T-cell (primary cell): ENCODE measurements around the gene SLC44A2. TPM values are rescaled to one million over a fixed set of nuclear protein-coding genes. Genes with fewer than 3 reads are reported as not detected.

Source experiments
- ATAC-seq, 4 experiments: fragments of 200-7000 bp in 3 of 4; fragments of 150-1000 bp in 1 of 4; cut with Tn5 transposase; replicated peaks in 1 of 4; 1 replicate in 3 of 4; 2 replicates in 1 of 4; pipeline ENCODE4 v1.10.0; 2021; ENCODE audit warnings: moderate library complexity in 3 of 4, mild to moderate bottlenecking in 2 of 4, moderate number of reproducible peaks in 1 of 4
- CTCF ChIA-PET, 2 donors: fragments of 300-600 bp; sonication (Branson Sonifier 250); formaldehyde crosslinking; loops; one replicate each; lab custom pipeline; 2022; ENCODE audit warnings: antibody characterized with exemption in 2 of 2; lab: Charles Lee
- POLR2A ChIA-PET, 2 donors: fragments of 300-600 bp; sonication (Branson Sonifier 250); formaldehyde crosslinking; loops; one replicate each; lab custom pipeline; 2022; ENCODE audit warnings: antibody characterized with exemption in 2 of 2; lab: Charles Lee
- DNase-seq, 35 experiments: peaks; one replicate each; pipeline versions ENCODE4 v3.0.0 to v3.0.0-alpha.2; 2013 to 2023
- H3K27ac ChIP-seq: one replicate; pipeline ENCODE4 v1.5.1; 2013; ENCODE audit warnings: low read length
- H3K27me3 ChIP-seq, 2 experiments: replicated peaks in 1 of 2; 1 replicate in 1 of 2; 2 replicates in 1 of 2; pipeline versions ENCODE4 v1.6.1 to v1.7.0; 2013; ENCODE audit warnings: low read length in 1 of 2, mixed read lengths in 1 of 2; ENCODE audit not compliant: control insufficient read depth in 2 of 2, insufficient read depth in 2 of 2; ENCODE audit errors: extremely low read depth in 1 of 2
- H3K36me3 ChIP-seq, 2 donors: 1 replicate in 1 of 2; 2 replicates in 1 of 2; pipeline versions ENCODE4 v1.6.1 to v1.7.0; 2013; ENCODE audit warnings: low read length in 1 of 2; ENCODE audit not compliant: control insufficient read depth in 2 of 2, insufficient read depth in 1 of 2; ENCODE audit errors: extremely low read depth in 1 of 2
- H3K4me1 ChIP-seq, 2 experiments: 1 replicate in 1 of 2; 2 replicates in 1 of 2; pipeline versions ENCODE4 v1.6.1 to v1.7.0; 2013; ENCODE audit warnings: low read length in 2 of 2, mixed read lengths in 1 of 2; ENCODE audit not compliant: insufficient read depth in 2 of 2, control insufficient read depth in 1 of 2; ENCODE audit errors: extremely low read depth in 1 of 2
- H3K4me3 ChIP-seq, 2 donors: 1 replicate in 1 of 2; 2 replicates in 1 of 2; pipeline versions ENCODE4 v1.5.1 to v1.7.0; 2013; ENCODE audit warnings: mild to moderate bottlenecking in 2 of 2, low read length in 1 of 2, moderate library complexity in 1 of 2; ENCODE audit not compliant: control insufficient read depth in 1 of 2; ENCODE audit errors: extremely low read depth in 1 of 2
- H3K9me3 ChIP-seq: 2 replicates; pipeline ENCODE4 v1.7.0; 2013
- H3K27ac Mint-ChIP-seq, 2 donors: one replicate each; pipeline ENCODE4 v1.8.0; 2020 to 2021; ENCODE audit warnings: mild to moderate bottlenecking in 2 of 2, mixed read lengths in 2 of 2
- H3K27me3 Mint-ChIP-seq, 2 donors: one replicate each; pipeline ENCODE4 v1.8.0; 2021 to 2022; ENCODE audit warnings: mixed read lengths in 2 of 2
- H3K36me3 Mint-ChIP-seq: one replicate; pipeline ENCODE4 v1.8.0; 2021; ENCODE audit warnings: mixed read lengths
- H3K4me1 Mint-ChIP-seq, 3 donors: one replicate each; pipeline ENCODE4 v1.8.0; 2020 to 2022; ENCODE audit warnings: mixed read lengths in 3 of 3, mild to moderate bottlenecking in 1 of 3
- H3K4me3 Mint-ChIP-seq, 3 donors: one replicate each; pipeline ENCODE4 v1.8.0; 2020 to 2022; ENCODE audit warnings: mild to moderate bottlenecking in 3 of 3, mixed read lengths in 3 of 3, moderate library complexity in 3 of 3
- H3K9me3 Mint-ChIP-seq, 3 donors: one replicate each; pipeline ENCODE4 v1.8.0; 2020 to 2022; ENCODE audit warnings: mixed read lengths in 3 of 3
- WGBS: methylation state at CpG from one replicate; pipeline ENCODE4 v1.1.5; 2013; ENCODE audit warnings: missing lambda C conversion rate; ENCODE audit not compliant: insufficient coverage; 5-methylcytosine and 5-hydroxymethylcytosine counted together
- total RNA-seq, 35 experiments: library from RNA in 6 of 35; stranded (reverse) in 6 of 35; fragments of 120-200 nt in 1 of 35; gene quantifications; one replicate each; pipeline versions ENCODE4 v1.2.1 to v1.2.4 and lab custom pipeline; 2013 to 2026

The SLC44A2 gene
- total RNA-seq, 5 donors from 2014 or later (not counting 1 experiment from before 2014, with no cell fraction given), result 204 to 228 (median 218) TPM

DNA sequence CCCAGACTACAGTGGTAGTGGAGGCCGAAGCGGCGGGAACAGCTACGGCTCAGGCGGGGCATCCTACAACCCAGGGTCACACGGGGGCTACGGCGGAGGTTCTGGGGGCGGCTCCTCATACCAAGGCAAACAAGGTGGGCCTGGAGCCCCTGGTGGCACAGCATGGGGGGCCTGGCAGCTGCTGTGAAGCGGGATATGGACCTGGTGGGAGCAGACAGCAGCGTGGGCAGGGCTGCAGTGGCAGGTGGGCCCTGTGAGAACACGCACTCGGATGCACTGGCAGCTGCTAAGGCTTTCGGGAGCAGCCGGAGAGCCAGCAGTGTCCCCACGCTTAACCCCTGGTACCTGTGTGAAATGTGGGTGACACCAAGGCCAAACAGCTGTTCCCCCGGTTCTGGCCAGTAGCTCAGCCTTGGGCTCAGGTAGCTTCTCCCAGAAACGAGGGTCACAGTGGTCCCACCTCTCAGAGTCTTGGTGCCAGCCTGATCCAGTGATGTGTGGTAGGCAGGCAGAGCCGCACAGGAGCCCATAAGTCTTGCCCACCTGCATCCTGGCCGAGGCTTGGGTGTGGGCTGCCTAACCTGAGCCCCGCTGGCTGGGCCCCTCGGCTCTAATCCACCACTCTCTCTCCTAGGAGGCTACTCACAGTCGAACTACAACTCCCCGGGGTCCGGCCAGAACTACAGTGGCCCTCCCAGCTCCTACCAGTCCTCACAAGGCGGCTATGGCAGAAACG is 63.4 kb downstream of the SLC44A2 start:
- H3K27me3 Mint-ChIP-seq, result no peaks in the 10 kb centered on the region
- no peak overlapping the region for H3K27ac ChIP-seq
- peaks cover 29 to 76% of the 10 kb centered on the region in 2 donors for H3K36me3 ChIP-seq
- H3K27me3 ChIP-seq, result no peaks in the 10 kb centered on the region
- no peak overlapping the region for H3K4me3 Mint-ChIP-seq
- peaks cover 0 to 8% (median 3%) of the 10 kb centered on the region in 3 donors for H3K4me1 Mint-ChIP-seq
- POLR2A ChIA-PET, result interaction anchor here in 1 of 2 donors (0.6 kb wide), 2 partner anchors 147 to 313 kb away, joined by 4 to 7 read pairs; no protein-coding TSS in a partner anchor
- no peak for ATAC-seq
- H3K27ac Mint-ChIP-seq, result no peak overlapping the region
- DNase-seq, result no peak
- 97% methylated on average over 26 of the region's 27 CpGs for WGBS
- no peaks in the 10 kb centered on the region for H3K4me1 ChIP-seq
- no peaks in the 10 kb centered on the region for H3K9me3 Mint-ChIP-seq
- H3K9me3 ChIP-seq, result no peaks in the 10 kb centered on the region
- CTCF ChIA-PET, result interaction anchor here in 1 of 2 donors (0.5 to 1.0 kb wide), 2 partner anchors 9 to 156 kb away, joined by 3 read pairs; no protein-coding TSS in a partner anchor
- no peak overlapping the region for H3K4me3 ChIP-seq
- H3K36me3 Mint-ChIP-seq, result peaks cover 35% of the 10 kb centered on the region

DNA sequence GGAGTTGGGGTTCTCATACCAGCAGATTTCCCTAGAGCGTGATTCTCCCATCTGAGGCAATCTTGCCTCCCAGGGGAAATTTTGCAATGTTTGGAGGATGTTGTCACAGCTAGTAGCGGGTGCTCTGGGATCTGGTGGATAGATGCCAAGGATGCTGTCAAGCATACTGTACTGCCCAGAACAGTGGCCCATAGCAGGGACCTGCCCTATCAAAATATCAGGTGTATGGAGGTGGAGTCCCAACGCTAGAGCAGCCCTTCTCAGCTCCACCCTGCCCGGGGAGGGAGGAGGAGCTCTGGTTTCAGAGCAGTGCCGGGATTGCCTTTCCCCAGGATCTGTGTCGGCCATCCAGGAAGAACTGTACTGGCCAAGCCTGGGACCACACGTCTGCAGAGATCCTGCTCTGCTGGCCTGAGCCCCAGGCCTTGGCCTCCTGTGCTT is 65.0 kb downstream of the SLC44A2 start:
- peaks cover 24% of the 10 kb centered on the region for H3K36me3 Mint-ChIP-seq

DNA sequence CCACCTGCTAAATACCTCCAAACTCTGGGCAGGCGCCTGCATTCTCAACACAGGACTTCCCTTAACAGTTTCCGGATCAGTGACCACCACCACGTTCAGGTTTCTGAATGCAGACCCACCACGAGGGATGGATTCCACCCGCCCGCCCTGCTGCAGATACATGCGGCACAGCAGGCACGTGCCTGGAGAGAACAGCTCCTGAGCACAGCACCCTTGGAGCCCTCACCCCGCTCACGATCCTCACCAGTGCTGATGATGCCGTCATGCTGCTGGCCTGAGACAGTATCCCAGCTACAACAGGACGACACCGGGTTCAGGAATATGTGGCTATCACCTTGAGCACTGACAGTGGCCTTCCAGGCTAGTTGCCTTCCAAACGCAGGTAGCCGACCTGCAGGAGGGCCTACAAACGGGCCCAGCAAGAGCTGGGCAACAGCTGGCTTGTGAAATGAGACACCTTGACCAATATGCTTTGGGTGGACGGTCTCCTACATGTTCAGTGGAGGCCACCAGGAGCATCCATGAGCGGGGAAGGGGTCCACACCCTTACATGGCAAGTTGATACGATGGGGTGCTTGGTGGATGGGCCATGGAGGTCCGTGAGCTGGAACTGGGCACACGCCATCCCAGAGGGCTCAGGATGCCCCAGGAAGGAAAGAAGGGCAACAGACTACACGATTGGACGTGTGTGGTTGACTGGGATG is 66.0 kb downstream of the SLC44A2 start:
- ChIA-PET CTCF (interaction anchor here in 1 of 2 donors (0.5 kb wide), 1 partner anchor 121 kb away, joined by 3 read pairs; no protein-coding TSS in a partner anchor), POLR2A (no interaction called here)
- no peaks in the 10 kb centered on the region for H3K9me3 ChIP-seq
- Mint-ChIP-seq H3K36me3 (peaks cover 24% of the 10 kb centered on the region), H3K4me3 (no peak overlapping the region), H3K27ac (no peak overlapping the region), H3K4me1 (peaks cover 14 to 22% (median 16%) of the 10 kb centered on the region in 3 donors), H3K27me3 (peaks cover 0 to 3% of the 10 kb centered on the region in 2 donors), H3K9me3 (no peaks in the 10 kb centered on the region)
- H3K4me3 ChIP-seq, result no peak overlapping the region
- WGBS, result 93% methylated on average over 23 of the region's 23 CpGs
- peaks cover 0 to 6% of the 10 kb centered on the region in 2 experiments for H3K27me3 ChIP-seq
- ATAC-seq (no peak), DNase-seq (no peak)
- H3K4me1 ChIP-seq, result peaks cover 2 to 14% of the 10 kb centered on the region in 2 experiments
- H3K36me3 ChIP-seq, result peaks cover 29 to 56% of the 10 kb centered on the region in 2 donors
- no peak overlapping the region for H3K27ac ChIP-seq

More for the DNA sequence above, 65.0 kb downstream of the SLC44A2 start:
- H3K9me3 ChIP-seq, result no peaks in the 10 kb centered on the region
- peaks cover 2 to 6% of the 10 kb centered on the region in 2 experiments for H3K4me1 ChIP-seq
- ATAC-seq (peak in 1 of 4 experiments; percentile 6), DNase-seq (no peak)
- no peak overlapping the region for H3K27ac ChIP-seq
- CTCF ChIA-PET, result interaction anchor here in 1 of 2 donors (0.8 to 1.1 kb wide), 2 partner anchors 11 to 181 kb away, joined by 3 read pairs; partner anchors contain the start of gene QTRT1
- Mint-ChIP-seq H3K27me3 (peaks cover 0 to under 1% of the 10 kb centered on the region in 2 donors), H3K4me1 (peaks cover 6 to 12% (median 7%) of the 10 kb centered on the region in 3 donors), H3K27ac (peak overlapping the region in 1 of 2 donors; percentile 69), H3K9me3 (no peaks in the 10 kb centered on the region), H3K4me3 (no peak overlapping the region)
- 87% methylated on average over 5 of the region's 7 CpGs for WGBS
- no peak overlapping the region for H3K4me3 ChIP-seq
- no peaks in the 10 kb centered on the region for H3K27me3 ChIP-seq
- H3K36me3 ChIP-seq, result peaks cover 29 to 63% of the 10 kb centered on the region in 2 donors
- POLR2A ChIA-PET, result no interaction called here

DNA sequence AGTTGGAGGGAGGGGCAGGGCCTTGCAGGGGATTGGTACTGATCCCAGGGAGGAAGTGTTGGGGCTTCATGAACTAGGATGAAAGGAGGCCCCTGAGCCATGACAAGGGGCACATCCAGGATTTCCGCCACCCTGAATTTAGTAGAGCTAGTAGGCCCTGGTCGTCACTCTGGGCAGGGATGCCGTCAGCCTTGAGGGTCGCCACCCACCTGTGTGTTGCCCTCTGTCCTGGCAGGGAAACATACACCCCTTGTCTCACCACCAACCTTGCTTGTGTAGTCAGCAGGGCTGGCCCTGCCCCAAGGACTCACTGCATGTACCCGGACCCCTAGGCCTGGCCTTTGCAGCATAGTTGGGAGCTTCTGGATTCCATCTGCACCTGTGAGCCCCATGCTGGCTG is 66.5 kb downstream of the SLC44A2 start:
- WGBS, result 87% methylated on average over 5 of the region's 5 CpGs
- no peak overlapping the region for H3K4me3 ChIP-seq
- H3K36me3 ChIP-seq, result peaks cover 27 to 51% of the 10 kb centered on the region in 2 donors
- no peak for DNase-seq
- ChIA-PET CTCF (interaction anchor here in 1 of 2 donors (0.6 kb wide), 1 partner anchor 9 kb away, joined by 4 read pairs; the partner anchor contains the start of gene QTRT1), POLR2A (no interaction called here)
- no peak overlapping the region for H3K27ac ChIP-seq
- peaks cover 0 to 3% of the 10 kb centered on the region in 2 donors for H3K27me3 Mint-ChIP-seq
- H3K9me3 Mint-ChIP-seq, result no peaks in the 10 kb centered on the region
- peaks cover 2 to 14% of the 10 kb centered on the region in 2 experiments for H3K4me1 ChIP-seq
- no peaks in the 10 kb centered on the region for H3K9me3 ChIP-seq
- H3K4me3 Mint-ChIP-seq, result no peak overlapping the region
- H3K4me1 Mint-ChIP-seq, result peaks cover 15 to 27% (median 20%) of the 10 kb centered on the region in 3 donors
- H3K27ac Mint-ChIP-seq, result no peak overlapping the region
- peaks cover 24% of the 10 kb centered on the region for H3K36me3 Mint-ChIP-seq
- ATAC-seq, result no peak
- peaks cover 0 to 11% of the 10 kb centered on the region in 2 experiments for H3K27me3 ChIP-seq

DNA sequence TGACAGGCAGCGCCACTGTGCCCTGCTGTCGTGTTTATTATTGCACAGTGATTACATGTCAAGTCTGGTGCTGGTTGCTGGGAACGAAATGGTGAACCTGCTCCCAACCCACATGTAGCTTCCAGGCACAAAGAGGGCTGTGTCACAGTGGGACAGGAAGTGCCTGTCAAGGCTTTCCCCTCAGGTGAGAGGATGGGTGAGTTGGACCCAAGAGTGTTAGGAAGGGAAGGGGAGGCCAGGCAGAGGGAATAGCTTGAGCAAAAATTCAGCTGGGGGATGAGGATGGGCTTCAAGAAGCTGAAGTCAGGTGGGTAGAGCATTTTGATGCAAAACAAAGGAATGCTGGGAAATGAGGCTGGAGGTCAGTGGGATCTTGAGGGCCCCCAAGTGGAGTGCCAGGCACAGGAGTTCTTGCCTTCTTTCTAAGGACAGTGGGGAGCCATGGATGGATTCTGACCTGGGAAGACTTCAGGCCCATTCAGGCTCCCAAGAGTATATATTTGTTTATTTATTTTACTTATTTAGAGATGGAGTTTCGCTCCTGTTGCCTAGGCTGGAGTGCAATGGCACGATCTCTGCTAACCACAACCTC is 67.4 kb downstream of the SLC44A2 start:
- Histone ChIP-seq H3K27ac (no peak overlapping the region), H3K36me3 (peaks cover 26 to 43% of the 10 kb centered on the region in 2 donors), H3K27me3 (peaks cover 0 to 12% of the 10 kb centered on the region in 2 experiments), H3K4me3 (no peak overlapping the region), H3K4me1 (peaks cover 2 to 14% of the 10 kb centered on the region in 2 experiments), H3K9me3 (no peaks in the 10 kb centered on the region)
- POLR2A ChIA-PET, result interaction anchor here in 1 of 2 donors (0.8 kb wide), 1 partner anchor 138 kb away, joined by 3 read pairs; no protein-coding TSS in a partner anchor
- peaks cover 23% of the 10 kb centered on the region for H3K36me3 Mint-ChIP-seq
- H3K4me1 Mint-ChIP-seq, result peaks cover 15 to 28% (median 20%) of the 10 kb centered on the region in 3 donors
- CTCF ChIA-PET, result interaction anchor here in 1 of 2 donors (0.6 kb wide), 1 partner anchor 84 kb away, joined by 4 read pairs; no protein-coding TSS in a partner anchor
- H3K27me3 Mint-ChIP-seq, result peaks cover 0 to 3% of the 10 kb centered on the region in 2 donors
- ATAC-seq (no peak), DNase-seq (no peak)
- peak overlapping the region in 1 of 3 donors; percentile 2 for H3K4me3 Mint-ChIP-seq
- H3K27ac Mint-ChIP-seq, result peak overlapping the region in 1 of 2 donors; percentile 1
- WGBS, result 100% methylated on average over 2 of the region's 5 CpGs
- no peaks in the 10 kb centered on the region for H3K9me3 Mint-ChIP-seq
